H1 (cell line): ENCODE data around the gene STAT4. TPM values are rescaled to one million over a fixed set of nuclear protein-coding genes. Genes with fewer than 3 reads are reported as not detected.
A peak's percentile ranks its signal among the peaks of the same experiment; 100 is the strongest.

Source experiments
- CTCF ChIA-PET: fragments of 300-600 bp; sonication (Branson Sonifier 250); formaldehyde crosslinking; loops from one replicate; lab custom pipeline; 2021; ENCODE audit not compliant: partially characterized antibody; lab: Charles Lee
- POLR2A ChIA-PET: fragments of 300-600 bp; sonication (Branson Sonifier 250); formaldehyde crosslinking; loops from one replicate; lab custom pipeline; 2021; ENCODE audit warnings: inconsistent platforms; ENCODE audit not compliant: partially characterized antibody; lab: Charles Lee
- DNase-seq, 2 experiments: peaks; one replicate each; pipeline versions ENCODE4 v3.0.0 to v3.0.0-alpha.2; 2010 to 2022; ENCODE audit warnings: low spot score in 2 of 2, low read depth in 1 of 2, mixed read lengths in 1 of 2
- FAIRE-seq: peaks from 2 replicates; lab custom pipeline; 2011; peaks lifted over from hg19 to GRCh38; lab: Jason Lieb, UNC
- H2AFZ ChIP-seq: 2 replicates; pipeline ENCODE4 v1.8.1; 2012; ENCODE audit warnings: low read length, inconsistent platforms
- H2AK5ac ChIP-seq: 2 replicates; pipeline ENCODE4 v1.6.1; 2013; ENCODE audit warnings: low read depth, low read length
- H2BK120ac ChIP-seq: replicated peaks from 2 replicates; pipeline ENCODE3; 2013; ENCODE audit warnings: low read depth, low read length, inconsistent platforms
- H2BK12ac ChIP-seq: 2 replicates; pipeline ENCODE4 v1.6.1; 2013; ENCODE audit warnings: low read depth, low read length
- H2BK15ac ChIP-seq: 2 replicates; pipeline ENCODE4 v1.6.1; 2013; ENCODE audit warnings: low read length
- H2BK20ac ChIP-seq: 2 replicates; pipeline ENCODE4 v1.6.1; 2013; ENCODE audit warnings: low read length
- H2BK5ac ChIP-seq: 2 replicates; pipeline ENCODE4 v1.6.1; 2013; ENCODE audit warnings: low read depth, low read length
- H3K14ac ChIP-seq: 2 replicates; pipeline ENCODE4 v1.6.1; 2013; ENCODE audit warnings: inconsistent platforms; ENCODE audit not compliant: insufficient read length
- H3K18ac ChIP-seq: 2 replicates; pipeline ENCODE4 v1.6.1; 2013; ENCODE audit warnings: low read length; ENCODE audit errors: extremely low read depth
- H3K23ac ChIP-seq: 2 replicates; pipeline ENCODE4 v1.6.1; 2013; ENCODE audit warnings: inconsistent platforms; ENCODE audit not compliant: insufficient read length
- H3K23me2 ChIP-seq: 2 replicates; pipeline ENCODE4 v1.6.1; 2013; ENCODE audit warnings: low read depth, low read length
- H3K27ac ChIP-seq: 2 replicates; pipeline ENCODE4 v1.6.1; 2011; ENCODE audit warnings: low read depth, low read length, inconsistent platforms
- H3K27me3 ChIP-seq, 4 experiments: replicated peaks in 1 of 4; 1 replicate in 1 of 4; 2 replicates in 3 of 4; pipeline versions ENCODE4 v1.6.1 to v1.8.1; 2011 to 2013; ENCODE audit warnings: low read length in 3 of 4, mild to moderate bottlenecking in 3 of 4, inconsistent platforms in 2 of 4, mixed read lengths in 2 of 4, moderate library complexity in 1 of 4; ENCODE audit not compliant: control insufficient read depth in 3 of 4, insufficient read depth in 3 of 4; ENCODE audit errors: extremely low read depth in 1 of 4
- H3K36me3 ChIP-seq, 4 experiments: 2 replicates each; pipeline versions ENCODE4 v1.6.1 to v1.8.1; 2011 to 2013; ENCODE audit warnings: mild to moderate bottlenecking in 4 of 4, low read length in 3 of 4, moderate library complexity in 2 of 4, control low read depth in 1 of 4, inconsistent platforms in 1 of 4; ENCODE audit not compliant: insufficient read depth in 4 of 4, control insufficient read depth in 2 of 4
- H3K4ac ChIP-seq: replicated peaks from 2 replicates; pipeline ENCODE3; 2013; ENCODE audit warnings: low read length, low read depth, mixed read lengths, inconsistent platforms; ENCODE audit not compliant: insufficient read length
- H3K4me1 ChIP-seq, 4 experiments: replicated peaks in 1 of 4; 1 replicate in 1 of 4; 2 replicates in 3 of 4; pipeline versions ENCODE4 v1.6.1 to v1.8.1; 2011 to 2013; ENCODE audit warnings: low read length in 3 of 4, inconsistent platforms in 2 of 4, mixed read lengths in 1 of 4; ENCODE audit not compliant: insufficient read depth in 4 of 4, control insufficient read depth in 3 of 4
- H3K4me2 ChIP-seq, 2 experiments: 2 replicates each; pipeline versions ENCODE4 v1.6.1 to v1.8.1; 2011 to 2013; ENCODE audit warnings: low read depth in 2 of 2, low read length in 2 of 2, control low read depth in 1 of 2, inconsistent platforms in 1 of 2, mild to moderate bottlenecking in 1 of 2; ENCODE audit not compliant: insufficient read depth in 1 of 2
- H3K4me3 ChIP-seq, 4 experiments: fragments of 200-600, 300-600 bp in 1 of 4; sonication (generic), shearing (Covaris generic), sonication (Bioruptor Twin) in 1 of 4; 2 replicates each; pipeline versions ENCODE4 v1.5.1 to v1.8.1; 2011 to 2016; ENCODE audit warnings: low read length in 4 of 4, low read depth in 3 of 4, control low read depth in 2 of 4, inconsistent platforms in 2 of 4, mild to moderate bottlenecking in 2 of 4, mixed read lengths in 1 of 4, moderate library complexity in 1 of 4; ENCODE audit not compliant: insufficient read depth in 2 of 4; ENCODE audit errors: extremely low read depth in 1 of 4
- H3K56ac ChIP-seq: replicated peaks from 2 replicates; pipeline ENCODE3; 2013; ENCODE audit warnings: low read depth, mild to moderate bottlenecking, mixed read lengths, low read length, inconsistent platforms; ENCODE audit not compliant: insufficient read length
- H3K79me1 ChIP-seq: 2 replicates; pipeline ENCODE4 v1.6.1; 2013; ENCODE audit warnings: low read depth, low read length, control low read depth
- H3K79me2 ChIP-seq, 2 experiments: 2 replicates each; pipeline versions ENCODE4 v1.6.1 to v1.8.1; 2012 to 2013; ENCODE audit warnings: low read length in 2 of 2, mild to moderate bottlenecking in 2 of 2, inconsistent platforms in 1 of 2; ENCODE audit not compliant: insufficient read depth in 2 of 2, control insufficient read depth in 1 of 2
- H3K9ac ChIP-seq, 4 experiments: replicated peaks in 1 of 4; 1 replicate in 1 of 4; 2 replicates in 3 of 4; pipeline versions ENCODE4 v1.6.1 to v1.8.1; 2011 to 2013; ENCODE audit warnings: low read depth in 3 of 4, low read length in 3 of 4, control low read depth in 2 of 4, mild to moderate bottlenecking in 2 of 4, moderate library complexity in 2 of 4, inconsistent platforms in 1 of 4; ENCODE audit errors: extremely low read depth in 1 of 4
- H3K9me3 ChIP-seq, 2 experiments: 2 replicates each; pipeline versions ENCODE4 v1.6.1 to v1.8.1; 2012 to 2013; ENCODE audit warnings: mild to moderate bottlenecking in 2 of 2, moderate library complexity in 2 of 2, control low read depth in 1 of 2, inconsistent platforms in 1 of 2, low read depth in 1 of 2, low read length in 1 of 2, mixed read lengths in 1 of 2; ENCODE audit not compliant: insufficient read depth in 2 of 2
- H4K20me1 ChIP-seq, 2 experiments: replicated peaks in 1 of 2; 2 replicates each; pipeline versions ENCODE3 to v1.8.1; 2011 to 2013; ENCODE audit warnings: inconsistent platforms in 2 of 2, low read length in 2 of 2, mild to moderate bottlenecking in 1 of 2; ENCODE audit not compliant: insufficient read depth in 2 of 2, control insufficient read depth in 1 of 2
- H4K5ac ChIP-seq: 2 replicates; pipeline ENCODE4 v1.6.1; 2013; ENCODE audit warnings: low read length, low read depth, mixed read lengths, inconsistent platforms; ENCODE audit not compliant: insufficient read length
- H4K8ac ChIP-seq: 2 replicates; pipeline ENCODE4 v1.8.0; 2013; ENCODE audit warnings: mild to moderate bottlenecking, moderate library complexity, low read length, inconsistent platforms; ENCODE audit not compliant: insufficient read depth; ENCODE audit errors: extremely low read depth
- H4K91ac ChIP-seq: replicated peaks from 2 replicates; pipeline ENCODE3; 2013; ENCODE audit warnings: low read length, mixed read lengths, inconsistent platforms; ENCODE audit not compliant: insufficient read length
- ATF2 ChIP-seq: IDR thresholded peaks from 2 replicates; pipeline ENCODE4 v1.6.1; 2012; ENCODE audit warnings: low read length, inconsistent platforms
- BCL11A ChIP-seq, 2 experiments: IDR thresholded peaks; one replicate each; pipeline ENCODE4 v1.6.1; 2011; ENCODE audit warnings: low read depth in 2 of 2, low read length in 2 of 2, mild to moderate bottlenecking in 2 of 2
- CEBPB ChIP-seq: IDR thresholded peaks from 2 replicates; pipeline ENCODE4 v1.6.1; 2012; ENCODE audit warnings: low read depth, low read length
- JUND ChIP-seq: IDR thresholded peaks from 2 replicates; pipeline ENCODE4 v1.6.1; 2011; ENCODE audit warnings: mild to moderate bottlenecking, improper control_type of control experiment, low read length
- RAD21 ChIP-seq, 2 experiments: IDR thresholded peaks in 1 of 2; conservative IDR thresholded peaks in 1 of 2; 2 replicates each; pipeline ENCODE4 v1.6.1; 2011; ENCODE audit warnings: low read depth in 2 of 2, low read length in 2 of 2, improper control_type of control experiment in 1 of 2, inconsistent platforms in 1 of 2, mild to moderate bottlenecking in 1 of 2, moderate library complexity in 1 of 2
- TAF7 ChIP-seq: optimal IDR thresholded peaks from 2 replicates; pipeline ENCODE3; 2011; ENCODE audit warnings: low read depth, mild to moderate bottlenecking, inconsistent platforms, low read length, moderate library complexity, borderline replicate concordance
- TEAD4 ChIP-seq: IDR thresholded peaks from 2 replicates; pipeline ENCODE4 v1.6.1; 2012; ENCODE audit warnings: low read depth, low read length, inconsistent platforms, mixed read lengths
- WGBS, 2 experiments: shearing (Covaris generic) in 1 of 2; methylation state at CpG; one replicate each; pipeline versions ENCODE4 v1.1.6 to v1.1.7; 2013 to 2015; ENCODE audit warnings: low lambda C conversion rate in 2 of 2, mixed read lengths in 2 of 2, inconsistent platforms in 1 of 2, low coverage in 1 of 2, missing lambda C conversion rate in 1 of 2; ENCODE audit not compliant: insufficient replicate concordance in 2 of 2, insufficient coverage in 1 of 2, insufficient read length in 1 of 2; ENCODE audit errors: extremely low coverage in 1 of 2, missing lambda C conversion rate in 1 of 2; 5-methylcytosine and 5-hydroxymethylcytosine counted together
- polyA plus RNA-seq, 7 experiments: library from polyadenylated mRNA; depleted of rRNA in 3 of 7; stranded (reverse) in 5 of 7; unstranded in 2 of 7; fragments of >200 nt in 5 of 7; fragments of 200-250 nt in 2 of 7; gene quantifications; 1 replicate in 5 of 7; 2 replicates in 1 of 7; 4 replicates in 1 of 7; pipeline versions ENCODE4 v1.2.1 to v1.2.3, GENCODE V29; 2011 to 2013; ENCODE audit warnings: missing spikeins in 2 of 7, mixed read lengths in 2 of 7
- total RNA-seq: library from RNA; stranded (reverse); fragmentation: NEBNext Ultra II Directional; extraction: Animal tissue kit (Norgen Biotek cat#: 25700); gene quantifications from 2 replicates; pipeline ENCODE4 v1.2.1, GENCODE V29; 2021
- TF ChIP-seq, protein P1 (sequence below), 3 experiments: IDR thresholded peaks; 1 replicate in 2 of 3; 2 replicates in 1 of 3; pipeline versions ENCODE4 v1.5.1 to v1.6.1; 2011; ENCODE audit warnings: low read length in 3 of 3, mild to moderate bottlenecking in 3 of 3, inconsistent platforms in 2 of 3, low read depth in 1 of 3, moderate library complexity in 1 of 3; ENCODE audit not compliant: insufficient read depth in 1 of 3; ENCODE audit errors: control extremely low read depth in 1 of 3

STAT4 gene
- total and polyA plus RNA-seq, 2 of the 8 experiments (the other 6 are each of a cell fraction or from before 2014, with no cell fraction given) = 0.36 to 0.63 TPM

DNA sequence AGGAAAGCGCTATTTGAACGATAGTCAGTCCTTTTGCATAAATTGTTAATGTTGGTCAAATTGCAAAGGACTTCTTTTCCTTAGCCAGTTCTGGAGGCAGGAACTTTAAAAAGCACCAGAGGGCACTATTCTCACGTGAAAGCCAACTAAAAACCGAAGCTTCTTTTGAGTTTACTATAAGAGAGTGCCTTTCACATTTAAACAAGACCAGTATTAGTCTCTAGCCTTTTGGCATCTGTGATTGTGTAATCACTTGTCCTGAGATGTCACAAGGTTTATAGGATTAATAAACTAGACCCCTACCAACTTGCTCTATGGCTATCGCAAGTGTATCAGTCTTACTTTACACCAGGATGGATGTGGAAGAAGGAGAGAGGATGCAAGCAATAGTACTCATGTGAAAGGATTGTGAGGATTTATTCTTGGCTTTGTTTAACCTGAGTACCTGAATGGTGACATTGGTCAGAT, 14.4 kb upstream of the STAT4 start:
- peak overlapping the region; percentile 76; the same call in 1 of the 2 replicates for H2AFZ ChIP-seq
- ChIA-PET CTCF (interaction anchor here (0.6 to 4.5 kb wide), 31 partner anchors 9 to 404 kb away, joined by 3 to 39 read pairs (median 3); partner anchors contain the start of gene STAT4), POLR2A (interaction anchor here (0.6 kb wide), 1 partner anchor 30 kb away, joined by 3 read pairs; no protein-coding TSS in a partner anchor)
- H4K8ac ChIP-seq = no peak overlapping the region
- no peak overlapping the region for H2BK12ac ChIP-seq
- no peak overlapping the region for H2BK120ac ChIP-seq
- no peak for DNase-seq
- H3K9me3 ChIP-seq = no peaks in the 10 kb centered on the region
- 31% methylated on average over 5 of the region's 5 CpGs; no CpG with 5 or more reads in 1 of the 2 experiments for WGBS, 2 experiments
- no peak overlapping the region for H4K5ac ChIP-seq
- H3K79me1 ChIP-seq = no peaks in the 10 kb centered on the region
- H2BK5ac ChIP-seq = no peak overlapping the region
- H4K20me1 ChIP-seq = no peaks in the 10 kb centered on the region
- no peak overlapping the region for H2BK20ac ChIP-seq
- H2AK5ac ChIP-seq = no peak overlapping the region
- no peaks in the 10 kb centered on the region for H3K36me3 ChIP-seq
- no peak for FAIRE-seq
- H3K27ac ChIP-seq = no peak overlapping the region
- no peak overlapping the region for H3K4me2 ChIP-seq
- no peaks in the 10 kb centered on the region for H3K27me3 ChIP-seq
- H3K79me2 ChIP-seq = no peaks in the 10 kb centered on the region
- no peak overlapping the region for H3K18ac ChIP-seq
- no peak overlapping the region for H3K4ac ChIP-seq
- H4K91ac ChIP-seq = no peak overlapping the region
- H3K4me1 ChIP-seq = no peaks in the 10 kb centered on the region
- H3K14ac ChIP-seq = no peak overlapping the region
- H3K9ac ChIP-seq = no peak overlapping the region; a peak in 1 of 7 replicates
- H2BK15ac ChIP-seq = no peak overlapping the region
- no peak overlapping the region for H3K56ac ChIP-seq
- no peaks in the 10 kb centered on the region for H3K23me2 ChIP-seq
- H3K4me3 ChIP-seq = no peak overlapping the region
- H3K23ac ChIP-seq = no peak overlapping the region
- TF ChIP-seq TAF7 (no peak), RAD21 (IDR thresholded peaks at IDR 0.05 in 1 of 2, conservative IDR thresholded peaks at IDR 0.05 in 1 of 2; ENCODE audit: low read depth in 2 of 2, low read length in 2 of 2) (peak; percentile 85 to 87), ATF2 (no peak), CEBPB (peak; percentile 58; the same call in 1 of the 2 replicates), JUND (no peak), BCL11A (IDR thresholded peaks at IDR 0.05; ENCODE audit: low read depth in 2 of 2, low read length in 2 of 2) (no peak), TEAD4 (no peak)
- TF ChIP-seq, protein P1, sequence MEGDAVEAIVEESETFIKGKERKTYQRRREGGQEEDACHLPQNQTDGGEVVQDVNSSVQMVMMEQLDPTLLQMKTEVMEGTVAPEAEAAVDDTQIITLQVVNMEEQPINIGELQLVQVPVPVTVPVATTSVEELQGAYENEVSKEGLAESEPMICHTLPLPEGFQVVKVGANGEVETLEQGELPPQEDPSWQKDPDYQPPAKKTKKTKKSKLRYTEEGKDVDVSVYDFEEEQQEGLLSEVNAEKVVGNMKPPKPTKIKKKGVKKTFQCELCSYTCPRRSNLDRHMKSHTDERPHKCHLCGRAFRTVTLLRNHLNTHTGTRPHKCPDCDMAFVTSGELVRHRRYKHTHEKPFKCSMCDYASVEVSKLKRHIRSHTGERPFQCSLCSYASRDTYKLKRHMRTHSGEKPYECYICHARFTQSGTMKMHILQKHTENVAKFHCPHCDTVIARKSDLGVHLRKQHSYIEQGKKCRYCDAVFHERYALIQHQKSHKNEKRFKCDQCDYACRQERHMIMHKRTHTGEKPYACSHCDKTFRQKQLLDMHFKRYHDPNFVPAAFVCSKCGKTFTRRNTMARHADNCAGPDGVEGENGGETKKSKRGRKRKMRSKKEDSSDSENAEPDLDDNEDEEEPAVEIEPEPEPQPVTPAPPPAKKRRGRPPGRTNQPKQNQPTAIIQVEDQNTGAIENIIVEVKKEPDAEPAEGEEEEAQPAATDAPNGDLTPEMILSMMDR (IDR thresholded peaks at IDR 0.05; ENCODE audit: control extremely low read depth in 1 of 3, insufficient read depth in 1 of 3, low read depth in 1 of 3, low read length in 3 of 3) = peak in 2 of 3 experiments; percentile 60; a peak in 3 of 4 replicates
